ENCODE measurements around the gene FARSB. TPM values are rescaled to one million over a fixed set of nuclear protein-coding genes. Genes with fewer than 3 reads are reported as not detected.
"Not testable (repeated sequence)": the region's sequence is repeated elsewhere in the genome, so short reads cannot be mapped to it uniquely, and the experiment has no call there.

FARSB gene
- total RNA-seq, 1 donor from 2014 or later: 13.3 TPM

DNA sequence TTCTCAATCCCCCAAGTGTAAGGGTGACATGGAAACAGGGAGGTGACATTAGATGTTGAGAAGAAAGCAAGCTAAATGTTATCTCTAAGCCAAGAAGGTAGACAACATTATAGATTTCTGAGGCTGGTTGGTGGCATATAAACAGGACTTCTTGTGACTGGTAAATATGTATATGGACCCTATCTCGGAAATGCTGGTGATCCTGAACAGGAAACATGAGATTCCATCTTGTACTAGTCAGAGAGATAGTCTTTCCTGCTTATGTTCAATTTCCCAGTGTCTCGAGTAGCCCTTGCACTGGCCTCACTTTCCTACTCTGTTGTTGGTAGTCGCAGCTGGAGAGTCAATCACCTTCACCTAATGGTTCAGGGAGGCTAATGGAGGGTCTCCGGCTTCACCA lies 42.4 kb upstream of the FARSB start:
- intact Hi-C loops (cut with DNase I): no loop called here

GRCh38 chr2:222693837-222694236 lies 37.9 kb upstream of the FARSB start:
- H3K4me1 ChIP-seq: peaks cover under 1% of the 10 kb centered on the region
- TF ChIP-seq CTCF (IDR thresholded peaks at IDR 0.05) (peak in 1 of 3 experiments; percentile 2), POLR2AphosphoS5 (IDR thresholded peaks at IDR 0.05; ENCODE audit: insufficient read depth in 1 of 2, low read depth in 1 of 2) (no peak)
- no peak for DNase-seq (ENCODE audit: extremely low spot score in 2 of 2)
- H3K27me3 ChIP-seq: no peaks in the 10 kb centered on the region
- no peaks in the 10 kb centered on the region for H3K9me3 ChIP-seq
- no peak overlapping the region for H3K4me3 ChIP-seq
- intact Hi-C loops (cut with DNase I): no loop called here
- H3K27ac ChIP-seq: no peak overlapping the region
- no peaks in the 10 kb centered on the region for H3K36me3 ChIP-seq

More for the DNA sequence above, 42.4 kb upstream of the FARSB start:
- Histone ChIP-seq H3K9me3 (no peaks in the 10 kb centered on the region), H3K27me3 (no peaks in the 10 kb centered on the region), H3K36me3 (no peaks in the 10 kb centered on the region), H3K4me1 (no peaks in the 10 kb centered on the region), H3K27ac (no peak overlapping the region), H3K4me3 (no peak overlapping the region)
- no peak for DNase-seq (ENCODE audit: extremely low spot score in 2 of 2)
- TF ChIP-seq POLR2A (IDR thresholded peaks at IDR 0.05): no peak
- TF ChIP-seq CTCF (IDR thresholded peaks at IDR 0.05): no peak
- no peak for TF ChIP-seq POLR2AphosphoS5 (IDR thresholded peaks at IDR 0.05; ENCODE audit: insufficient read depth in 1 of 2, low read depth in 1 of 2)

DNA sequence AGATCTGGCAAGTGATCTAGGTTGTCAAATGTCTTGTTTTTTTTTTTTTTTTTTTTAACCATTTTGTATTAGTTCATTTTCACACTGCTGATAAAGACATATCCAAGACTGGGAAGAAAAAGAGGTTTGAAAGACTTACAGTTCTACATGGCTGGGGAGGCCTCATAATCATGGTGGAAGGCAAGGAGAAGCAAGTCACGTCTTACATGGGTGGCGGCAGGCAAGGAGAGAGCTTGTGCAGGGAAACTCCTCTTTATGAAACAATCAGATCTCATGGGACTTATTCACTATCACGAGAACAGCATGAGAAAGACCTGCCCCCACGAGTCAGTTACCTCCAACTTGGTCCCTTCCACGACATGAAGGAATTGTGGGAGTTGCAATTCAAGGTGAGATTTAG lies 37.5 kb upstream of the FARSB start:
- H3K9me3 ChIP-seq; DNase-seq (ENCODE audit: extremely low spot score in 2 of 2); intact Hi-C loops (cut with DNase I); H3K27ac ChIP-seq; H3K4me3 ChIP-seq; H3K27me3 ChIP-seq; H3K36me3 ChIP-seq; H3K4me1 ChIP-seq: not testable (repeated sequence)

- Histone ChIP-seq H3K27ac (no peak overlapping the region), H3K27me3 (no peaks in the 10 kb centered on the region), H3K36me3 (no peaks in the 10 kb centered on the region), H3K4me1 (peaks cover 4% of the 10 kb centered on the region), H3K9me3 (no peaks in the 10 kb centered on the region), H3K4me3 (no peak overlapping the region)
- DNase-seq (ENCODE audit: extremely low spot score in 2 of 2): no peak
- TF ChIP-seq POLR2AphosphoS5 (IDR thresholded peaks at IDR 0.05; ENCODE audit: insufficient read depth in 1 of 2, low read depth in 1 of 2) (no peak), POLR2A (IDR thresholded peaks at IDR 0.05) (no peak), CTCF (IDR thresholded peaks at IDR 0.05) (peak; percentile 45 to 66 (median 60))
- intact Hi-C loops (cut with DNase I): no loop called here
These were observed 34.8 kb upstream of the FARSB start for GRCh38 chr2:222690564-222691200.

GRCh38 chr2:222689322-222689721 lies 33.4 kb upstream of the FARSB start:
- H3K36me3 ChIP-seq: no peaks in the 10 kb centered on the region
- H3K4me1 ChIP-seq: peaks cover 4% of the 10 kb centered on the region
- no peak for DNase-seq (ENCODE audit: extremely low spot score in 2 of 2)
- H3K27me3 ChIP-seq: no peaks in the 10 kb centered on the region
- intact Hi-C loops (cut with DNase I): no loop called here
- H3K27ac ChIP-seq: no peak overlapping the region
- no peaks in the 10 kb centered on the region for H3K9me3 ChIP-seq
- TF ChIP-seq POLR2A (IDR thresholded peaks at IDR 0.05) (no peak), CTCF (IDR thresholded peaks at IDR 0.05) (no peak), POLR2AphosphoS5 (IDR thresholded peaks at IDR 0.05; ENCODE audit: insufficient read depth in 1 of 2, low read depth in 1 of 2) (no peak)
- no peak overlapping the region for H3K4me3 ChIP-seq

Data from vagina (tissue), 2 donors.